ENCODE results near the gene BTBD18. TPM values are rescaled to one million over a fixed set of nuclear protein-coding genes. Genes with fewer than 3 reads are reported as not detected.

The BTBD18 gene
- total and polyA plus RNA-seq, 10 of the 15 experiments (the other 5 are each of a cell fraction or from before 2014, with no cell fraction given): 0.05 to 0.58 (median 0.19) TPM; not detected in 6

DNA sequence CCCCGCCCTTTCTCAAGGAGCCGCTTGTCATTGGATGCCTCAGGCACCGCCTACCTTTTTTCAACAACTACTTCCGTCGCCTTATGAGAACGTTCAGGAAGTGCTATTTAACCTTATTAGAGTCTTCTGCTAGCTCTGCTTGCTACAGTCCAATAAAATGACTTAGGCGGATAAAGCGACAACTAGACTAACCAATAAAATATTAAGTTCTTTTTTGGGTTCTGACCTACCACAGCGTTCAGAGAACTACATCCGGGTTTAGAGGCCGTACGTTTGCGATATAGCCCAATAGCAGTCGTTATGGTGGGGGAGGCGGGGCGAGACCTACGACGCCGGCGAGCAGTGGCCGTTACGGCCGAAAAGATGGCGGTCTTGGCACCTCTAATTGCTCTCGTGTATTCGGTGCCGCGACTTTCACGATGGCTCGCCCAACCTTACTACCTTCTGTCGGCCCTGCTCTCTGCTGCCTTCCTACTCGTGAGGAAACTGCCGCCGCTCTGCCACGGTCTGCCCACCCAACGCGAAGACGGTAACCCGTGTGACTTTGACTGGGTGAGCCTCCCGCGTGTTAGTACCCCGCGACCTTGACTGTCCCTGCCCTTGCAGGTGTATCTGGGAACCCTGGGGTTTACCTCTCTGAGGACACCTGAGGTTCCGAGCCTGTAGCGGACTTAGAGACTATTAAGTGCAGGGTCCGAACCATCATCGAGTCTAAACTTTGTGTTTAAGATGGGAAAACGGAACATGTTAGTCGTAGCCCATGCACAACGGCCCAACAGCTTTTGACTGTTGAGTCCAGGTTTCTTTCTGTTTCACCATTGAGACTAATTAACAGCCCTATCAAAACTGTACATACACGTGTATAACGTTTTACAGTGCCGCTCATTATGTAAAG is 39.1 kb downstream of the BTBD18 start, which contains the start of gene TMX2 (continued):
- TF ChIP-seq, protein P1, sequence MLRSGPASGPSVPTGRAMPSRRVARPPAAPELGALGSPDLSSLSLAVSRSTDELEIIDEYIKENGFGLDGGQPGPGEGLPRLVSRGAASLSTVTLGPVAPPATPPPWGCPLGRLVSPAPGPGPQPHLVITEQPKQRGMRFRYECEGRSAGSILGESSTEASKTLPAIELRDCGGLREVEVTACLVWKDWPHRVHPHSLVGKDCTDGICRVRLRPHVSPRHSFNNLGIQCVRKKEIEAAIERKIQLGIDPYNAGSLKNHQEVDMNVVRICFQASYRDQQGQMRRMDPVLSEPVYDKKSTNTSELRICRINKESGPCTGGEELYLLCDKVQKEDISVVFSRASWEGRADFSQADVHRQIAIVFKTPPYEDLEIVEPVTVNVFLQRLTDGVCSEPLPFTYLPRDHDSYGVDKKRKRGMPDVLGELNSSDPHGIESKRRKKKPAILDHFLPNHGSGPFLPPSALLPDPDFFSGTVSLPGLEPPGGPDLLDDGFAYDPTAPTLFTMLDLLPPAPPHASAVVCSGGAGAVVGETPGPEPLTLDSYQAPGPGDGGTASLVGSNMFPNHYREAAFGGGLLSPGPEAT (IDR thresholded peaks at IDR 0.05; ENCODE audit: low read depth): peak; percentile 99
- TF ChIP-seq REST (IDR thresholded peaks at IDR 0.05; ENCODE audit: low read depth, low read length): no peak
- peak; percentile 86 for TF ChIP-seq POLR2AphosphoS5 (IDR thresholded peaks at IDR 0.05; ENCODE audit: low read length)
- TF ChIP-seq NR2F1 (conservative IDR thresholded peaks at IDR 0.05): 0 out of 2 replicates have a peak, but pooled peaks have one; percentile 13
- TF ChIP-seq ESRRA (IDR thresholded peaks at IDR 0.05; ENCODE audit: low read length): peak; percentile 71; the same call in 1 of the 2 replicates
- peak; percentile 99 for TF ChIP-seq GABPA (IDR thresholded peaks at IDR 0.05; ENCODE audit: low read depth)
- no peak for TF ChIP-seq SMARCA5 (IDR thresholded peaks at IDR 0.05)
- no peak for TF ChIP-seq YBX1 (IDR thresholded peaks at IDR 0.05)
- peak; percentile 93 for TF ChIP-seq CHD2 (IDR thresholded peaks at IDR 0.05; ENCODE audit: borderline replicate concordance, low read depth, low read length)
- TF ChIP-seq IKZF1 (conservative IDR thresholded peaks at IDR 0.05): peak; percentile 71
- TF ChIP-seq SIN3A (IDR thresholded peaks at IDR 0.05; ENCODE audit: low read depth, low read length): peak; percentile 70
- TF ChIP-seq MYC (IDR thresholded peaks at IDR 0.05; ENCODE audit: insufficient read depth, insufficient read length, insufficient replicate concordance, low read length, severe bottlenecking): peak; percentile 66
- no peak for TF ChIP-seq ZSCAN29 (IDR thresholded peaks at IDR 0.05)
- peak; percentile 99 for TF ChIP-seq NR2C1 (IDR thresholded peaks at IDR 0.05)
- TF ChIP-seq RBBP5 (conservative IDR thresholded peaks at IDR 0.05): no peak
- no peak for TF ChIP-seq IRF4 (IDR thresholded peaks at IDR 0.05; ENCODE audit: low read depth, low read length)
- TF ChIP-seq CEBPB (IDR thresholded peaks at IDR 0.05; ENCODE audit: borderline replicate concordance in 1 of 2, low read depth in 2 of 2, low read length in 2 of 2): no peak
- peak; percentile 64 to 93 for TF ChIP-seq SRF (IDR thresholded peaks at IDR 0.05; ENCODE audit: low read depth in 2 of 2, low read length in 2 of 2)
- TF ChIP-seq HCFC1 (IDR thresholded peaks at IDR 0.05; ENCODE audit: low read length): peak; percentile 55
- TF ChIP-seq BHLHE40 (IDR thresholded peaks at IDR 0.05; ENCODE audit: borderline replicate concordance in 1 of 2, low read depth in 2 of 2, low read length in 1 of 2): 0 out of 4 replicates have a peak, but pooled peaks of 1 of the 2 experiments have one; percentile 26
- TF ChIP-seq CREM (IDR thresholded peaks at IDR 0.05; ENCODE audit: low read depth): peak; percentile 94
- peak; percentile 81 for TF ChIP-seq SMAD5 (IDR thresholded peaks at IDR 0.05; ENCODE audit: low read depth)
- peak; percentile 77 for TF ChIP-seq LARP7 (IDR thresholded peaks at IDR 0.05)
- TF ChIP-seq, protein P2, sequence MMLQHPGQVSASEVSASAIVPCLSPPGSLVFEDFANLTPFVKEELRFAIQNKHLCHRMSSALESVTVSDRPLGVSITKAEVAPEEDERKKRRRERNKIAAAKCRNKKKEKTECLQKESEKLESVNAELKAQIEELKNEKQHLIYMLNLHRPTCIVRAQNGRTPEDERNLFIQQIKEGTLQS (IDR thresholded peaks at IDR 0.05; ENCODE audit: borderline replicate concordance, extremely low read depth, low read depth, low read length): no peak
- TF ChIP-seq TBL1XR1 (IDR thresholded peaks at IDR 0.05; ENCODE audit: low read depth, low read length): 0 out of 2 replicates have a peak, but pooled peaks have one; percentile 30
